H1 (cell line): ENCODE results near the gene RAP1B. TPM values are rescaled to one million over a fixed set of nuclear protein-coding genes. Genes with fewer than 3 reads are reported as not detected.

ENCODE experiments used
- CTCF ChIA-PET: fragments of 300-600 bp; sonication (Branson Sonifier 250); formaldehyde crosslinking; loops from one replicate; lab custom pipeline; 2021; ENCODE audit not compliant: partially characterized antibody; lab: Charles Lee
- POLR2A ChIA-PET: fragments of 300-600 bp; sonication (Branson Sonifier 250); formaldehyde crosslinking; loops from one replicate; lab custom pipeline; 2021; ENCODE audit warnings: inconsistent platforms; ENCODE audit not compliant: partially characterized antibody; lab: Charles Lee
- DNase-seq, 2 experiments: peaks; one replicate each; pipeline versions ENCODE4 v3.0.0 to v3.0.0-alpha.2; 2010 to 2022; ENCODE audit warnings: low spot score in 2 of 2, low read depth in 1 of 2, mixed read lengths in 1 of 2
- FAIRE-seq: peaks from 2 replicates; lab custom pipeline; 2011; peaks lifted over from hg19 to GRCh38; lab: Jason Lieb, UNC
- H2AFZ ChIP-seq: 2 replicates; pipeline ENCODE4 v1.8.1; 2012; ENCODE audit warnings: low read length, inconsistent platforms
- H2AK5ac ChIP-seq: 2 replicates; pipeline ENCODE4 v1.6.1; 2013; ENCODE audit warnings: low read depth, low read length
- H2BK120ac ChIP-seq: replicated peaks from 2 replicates; pipeline ENCODE3; 2013; ENCODE audit warnings: low read depth, low read length, inconsistent platforms
- H2BK12ac ChIP-seq: 2 replicates; pipeline ENCODE4 v1.6.1; 2013; ENCODE audit warnings: low read depth, low read length
- H2BK15ac ChIP-seq: 2 replicates; pipeline ENCODE4 v1.6.1; 2013; ENCODE audit warnings: low read length
- H2BK20ac ChIP-seq: 2 replicates; pipeline ENCODE4 v1.6.1; 2013; ENCODE audit warnings: low read length
- H2BK5ac ChIP-seq: 2 replicates; pipeline ENCODE4 v1.6.1; 2013; ENCODE audit warnings: low read depth, low read length
- H3K14ac ChIP-seq: 2 replicates; pipeline ENCODE4 v1.6.1; 2013; ENCODE audit warnings: inconsistent platforms; ENCODE audit not compliant: insufficient read length
- H3K18ac ChIP-seq: 2 replicates; pipeline ENCODE4 v1.6.1; 2013; ENCODE audit warnings: low read length; ENCODE audit errors: extremely low read depth
- H3K23ac ChIP-seq: 2 replicates; pipeline ENCODE4 v1.6.1; 2013; ENCODE audit warnings: inconsistent platforms; ENCODE audit not compliant: insufficient read length
- H3K23me2 ChIP-seq: 2 replicates; pipeline ENCODE4 v1.6.1; 2013; ENCODE audit warnings: low read depth, low read length
- H3K27ac ChIP-seq: 2 replicates; pipeline ENCODE4 v1.6.1; 2011; ENCODE audit warnings: low read depth, low read length, inconsistent platforms
- H3K27me3 ChIP-seq, 4 experiments: replicated peaks in 1 of 4; 1 replicate in 1 of 4; 2 replicates in 3 of 4; pipeline versions ENCODE4 v1.6.1 to v1.8.1; 2011 to 2013; ENCODE audit warnings: low read length in 3 of 4, mild to moderate bottlenecking in 3 of 4, inconsistent platforms in 2 of 4, mixed read lengths in 2 of 4, moderate library complexity in 1 of 4; ENCODE audit not compliant: control insufficient read depth in 3 of 4, insufficient read depth in 3 of 4; ENCODE audit errors: extremely low read depth in 1 of 4
- H3K36me3 ChIP-seq, 4 experiments: 2 replicates each; pipeline versions ENCODE4 v1.6.1 to v1.8.1; 2011 to 2013; ENCODE audit warnings: mild to moderate bottlenecking in 4 of 4, low read length in 3 of 4, moderate library complexity in 2 of 4, control low read depth in 1 of 4, inconsistent platforms in 1 of 4; ENCODE audit not compliant: insufficient read depth in 4 of 4, control insufficient read depth in 2 of 4
- H3K4ac ChIP-seq: replicated peaks from 2 replicates; pipeline ENCODE3; 2013; ENCODE audit warnings: low read length, low read depth, mixed read lengths, inconsistent platforms; ENCODE audit not compliant: insufficient read length
- H3K4me1 ChIP-seq, 4 experiments: replicated peaks in 1 of 4; 1 replicate in 1 of 4; 2 replicates in 3 of 4; pipeline versions ENCODE4 v1.6.1 to v1.8.1; 2011 to 2013; ENCODE audit warnings: low read length in 3 of 4, inconsistent platforms in 2 of 4, mixed read lengths in 1 of 4; ENCODE audit not compliant: insufficient read depth in 4 of 4, control insufficient read depth in 3 of 4
- H3K4me2 ChIP-seq, 2 experiments: 2 replicates each; pipeline versions ENCODE4 v1.6.1 to v1.8.1; 2011 to 2013; ENCODE audit warnings: low read depth in 2 of 2, low read length in 2 of 2, control low read depth in 1 of 2, inconsistent platforms in 1 of 2, mild to moderate bottlenecking in 1 of 2; ENCODE audit not compliant: insufficient read depth in 1 of 2
- H3K4me3 ChIP-seq, 4 experiments: fragments of 200-600, 300-600 bp in 1 of 4; sonication (generic), shearing (Covaris generic), sonication (Bioruptor Twin) in 1 of 4; 2 replicates each; pipeline versions ENCODE4 v1.5.1 to v1.8.1; 2011 to 2016; ENCODE audit warnings: low read length in 4 of 4, low read depth in 3 of 4, control low read depth in 2 of 4, inconsistent platforms in 2 of 4, mild to moderate bottlenecking in 2 of 4, mixed read lengths in 1 of 4, moderate library complexity in 1 of 4; ENCODE audit not compliant: insufficient read depth in 2 of 4; ENCODE audit errors: extremely low read depth in 1 of 4
- H3K56ac ChIP-seq: replicated peaks from 2 replicates; pipeline ENCODE3; 2013; ENCODE audit warnings: low read depth, mild to moderate bottlenecking, mixed read lengths, low read length, inconsistent platforms; ENCODE audit not compliant: insufficient read length
- H3K79me1 ChIP-seq: 2 replicates; pipeline ENCODE4 v1.6.1; 2013; ENCODE audit warnings: low read depth, low read length, control low read depth
- H3K79me2 ChIP-seq, 2 experiments: 2 replicates each; pipeline versions ENCODE4 v1.6.1 to v1.8.1; 2012 to 2013; ENCODE audit warnings: low read length in 2 of 2, mild to moderate bottlenecking in 2 of 2, inconsistent platforms in 1 of 2; ENCODE audit not compliant: insufficient read depth in 2 of 2, control insufficient read depth in 1 of 2
- H3K9ac ChIP-seq, 4 experiments: replicated peaks in 1 of 4; 1 replicate in 1 of 4; 2 replicates in 3 of 4; pipeline versions ENCODE4 v1.6.1 to v1.8.1; 2011 to 2013; ENCODE audit warnings: low read depth in 3 of 4, low read length in 3 of 4, control low read depth in 2 of 4, mild to moderate bottlenecking in 2 of 4, moderate library complexity in 2 of 4, inconsistent platforms in 1 of 4; ENCODE audit errors: extremely low read depth in 1 of 4
- H3K9me3 ChIP-seq, 2 experiments: 2 replicates each; pipeline versions ENCODE4 v1.6.1 to v1.8.1; 2012 to 2013; ENCODE audit warnings: mild to moderate bottlenecking in 2 of 2, moderate library complexity in 2 of 2, control low read depth in 1 of 2, inconsistent platforms in 1 of 2, low read depth in 1 of 2, low read length in 1 of 2, mixed read lengths in 1 of 2; ENCODE audit not compliant: insufficient read depth in 2 of 2
- H4K20me1 ChIP-seq, 2 experiments: replicated peaks in 1 of 2; 2 replicates each; pipeline versions ENCODE3 to v1.8.1; 2011 to 2013; ENCODE audit warnings: inconsistent platforms in 2 of 2, low read length in 2 of 2, mild to moderate bottlenecking in 1 of 2; ENCODE audit not compliant: insufficient read depth in 2 of 2, control insufficient read depth in 1 of 2
- H4K5ac ChIP-seq: 2 replicates; pipeline ENCODE4 v1.6.1; 2013; ENCODE audit warnings: low read length, low read depth, mixed read lengths, inconsistent platforms; ENCODE audit not compliant: insufficient read length
- H4K8ac ChIP-seq: 2 replicates; pipeline ENCODE4 v1.8.0; 2013; ENCODE audit warnings: mild to moderate bottlenecking, moderate library complexity, low read length, inconsistent platforms; ENCODE audit not compliant: insufficient read depth; ENCODE audit errors: extremely low read depth
- H4K91ac ChIP-seq: replicated peaks from 2 replicates; pipeline ENCODE3; 2013; ENCODE audit warnings: low read length, mixed read lengths, inconsistent platforms; ENCODE audit not compliant: insufficient read length
- BACH1 ChIP-seq: IDR thresholded peaks from 2 replicates; pipeline ENCODE4 v1.6.1; 2012; ENCODE audit warnings: low read length, improper control_type of control experiment
- CEBPB ChIP-seq: IDR thresholded peaks from 2 replicates; pipeline ENCODE4 v1.6.1; 2012; ENCODE audit warnings: low read depth, low read length
- E2F6 ChIP-seq: IDR thresholded peaks from 2 replicates; pipeline ENCODE4 v1.6.1; 2012; ENCODE audit warnings: inconsistent platforms
- EGR1 ChIP-seq: IDR thresholded peaks from 2 replicates; pipeline ENCODE4 v1.6.1; 2011; ENCODE audit warnings: low read depth, low read length, borderline replicate concordance
- GABPA ChIP-seq: IDR thresholded peaks from 2 replicates; pipeline ENCODE4 v1.6.1; 2011; ENCODE audit warnings: mild to moderate bottlenecking, low read length, moderate library complexity, borderline replicate concordance; ENCODE audit not compliant: insufficient read depth
- KDM4A ChIP-seq: IDR thresholded peaks from one replicate; pipeline ENCODE4 v1.7.1; 2012; ENCODE audit warnings: low read depth, mild to moderate bottlenecking, moderate library complexity, low read length, inconsistent platforms; ENCODE audit not compliant: severe bottlenecking
- NANOG ChIP-seq: IDR thresholded peaks from 2 replicates; pipeline ENCODE4 v1.6.1; 2011; ENCODE audit warnings: low read length, low read depth, mild to moderate bottlenecking, inconsistent platforms; ENCODE audit not compliant: insufficient read depth, poor library complexity, severe bottlenecking
- POLR2AphosphoS5 ChIP-seq: IDR thresholded peaks from 2 replicates; pipeline ENCODE4 v1.6.1; 2011; ENCODE audit warnings: low read depth, low read length
- RXRA ChIP-seq: IDR thresholded peaks from 2 replicates; pipeline ENCODE4 v1.6.1; 2011; ENCODE audit warnings: low read depth, mild to moderate bottlenecking, low read length, moderate library complexity; ENCODE audit not compliant: insufficient read depth
- SP4 ChIP-seq: IDR thresholded peaks from 2 replicates; pipeline ENCODE4 v1.6.1; 2012; ENCODE audit warnings: low read length, inconsistent platforms
- TEAD4 ChIP-seq: IDR thresholded peaks from 2 replicates; pipeline ENCODE4 v1.6.1; 2012; ENCODE audit warnings: low read depth, low read length, inconsistent platforms, mixed read lengths
- USF2 ChIP-seq: IDR thresholded peaks from 2 replicates; pipeline ENCODE4 v1.6.1; 2011; ENCODE audit warnings: low read length, improper control_type of control experiment
- polyA plus RNA-seq, 7 experiments: library from polyadenylated mRNA; depleted of rRNA in 3 of 7; stranded (reverse) in 5 of 7; unstranded in 2 of 7; fragments of >200 nt in 5 of 7; fragments of 200-250 nt in 2 of 7; gene quantifications; 1 replicate in 5 of 7; 2 replicates in 1 of 7; 4 replicates in 1 of 7; pipeline versions ENCODE4 v1.2.1 to v1.2.3, GENCODE V29; 2011 to 2013; ENCODE audit warnings: missing spikeins in 2 of 7, mixed read lengths in 2 of 7
- total RNA-seq: library from RNA; stranded (reverse); fragmentation: NEBNext Ultra II Directional; extraction: Animal tissue kit (Norgen Biotek cat#: 25700); gene quantifications from 2 replicates; pipeline ENCODE4 v1.2.1, GENCODE V29; 2021

Gene RAP1B
- total and polyA plus RNA-seq, 2 of the 8 experiments (the other 6 are each of a cell fraction or from before 2014, with no cell fraction given), result 61.4 to 112 TPM

GRCh38 chr12:68621472-68622081 is 10.9 kb downstream of the RAP1B start:
- Histone ChIP-seq H3K4me1 (peaks cover 0 to 4% (median under 1%) of the 10 kb centered on the region in 4 experiments; a peak in 5 of 7 replicates), H3K56ac (no peak overlapping the region), H4K20me1 (peaks cover 3 to 12% of the 10 kb centered on the region in 2 experiments), H2BK20ac (no peak overlapping the region)
- no peak for TF ChIP-seq POLR2AphosphoS5
- TF ChIP-seq USF2, result no peak
- TF ChIP-seq SP4, result no peak
- no peak for TF ChIP-seq RXRA
- no peak for TF ChIP-seq GABPA
- no peak for TF ChIP-seq EGR1
- no peak for TF ChIP-seq NANOG
- no peak for TF ChIP-seq CEBPB
- no peak for TF ChIP-seq BACH1
- no peak for TF ChIP-seq E2F6
- no peak for TF ChIP-seq TEAD4
- TF ChIP-seq KDM4A, result no peak
- TF ChIP-seq, all 59 proteins: peak for 0
- H3K4me3 ChIP-seq, result no peak overlapping the region
- H3K18ac ChIP-seq, result no peak overlapping the region
- FAIRE-seq (no peak), DNase-seq (no peak)
- H3K27me3 ChIP-seq, result no peaks in the 10 kb centered on the region
- ChIA-PET POLR2A (interaction anchor here (0.7 to 1.5 kb wide), 2 partner anchors 8 to 11 kb away, joined by 3 to 7 read pairs; partner anchors contain the start of gene RAP1B), CTCF (no interaction called here)
- H4K91ac ChIP-seq, result no peak overlapping the region
- no peak overlapping the region for H3K14ac ChIP-seq
- H3K9me3 ChIP-seq, result no peaks in the 10 kb centered on the region
- no peak overlapping the region for H3K9ac ChIP-seq
- H2AFZ ChIP-seq, result no peak overlapping the region
- H2AK5ac ChIP-seq, result no peak overlapping the region
- H3K79me2 ChIP-seq, result peaks cover 0 to 100% of the 10 kb centered on the region in 2 experiments; a peak in 3 of 4 replicates
- H2BK12ac ChIP-seq, result no peak overlapping the region
- no peak overlapping the region for H2BK15ac ChIP-seq
- no peak overlapping the region for H4K8ac ChIP-seq
- H2BK120ac ChIP-seq, result no peak overlapping the region
- no peak overlapping the region for H3K4ac ChIP-seq
- H4K5ac ChIP-seq, result no peak overlapping the region
- no peak overlapping the region for H3K4me2 ChIP-seq
- H3K36me3 ChIP-seq, result peaks cover 0 to 6% (median 0%) of the 10 kb centered on the region in 4 experiments; a peak in 2 of 8 replicates
- H3K27ac ChIP-seq, result no peak overlapping the region
- no peak overlapping the region for H2BK5ac ChIP-seq
- no peaks in the 10 kb centered on the region for H3K23me2 ChIP-seq
- no peak overlapping the region for H3K23ac ChIP-seq
- no peaks in the 10 kb centered on the region for H3K79me1 ChIP-seq
